AG08395 (cell line): Measurements from ENCODE around the gene RPTOR.

Source experiments
- DNase-seq: peaks from one replicate; pipeline ENCODE4 v3.0.0; 2012; ENCODE audit warnings: mixed read lengths, low spot score

Gene RPTOR

GRCh38 chr17:80916246-80916645 is 371.6 kb downstream of the RPTOR start:
- DNase-seq, result no peak

GRCh38 chr17:80917716-80918560 is 373.3 kb downstream of the RPTOR start:
- DNase-seq, result no peak

DNA sequence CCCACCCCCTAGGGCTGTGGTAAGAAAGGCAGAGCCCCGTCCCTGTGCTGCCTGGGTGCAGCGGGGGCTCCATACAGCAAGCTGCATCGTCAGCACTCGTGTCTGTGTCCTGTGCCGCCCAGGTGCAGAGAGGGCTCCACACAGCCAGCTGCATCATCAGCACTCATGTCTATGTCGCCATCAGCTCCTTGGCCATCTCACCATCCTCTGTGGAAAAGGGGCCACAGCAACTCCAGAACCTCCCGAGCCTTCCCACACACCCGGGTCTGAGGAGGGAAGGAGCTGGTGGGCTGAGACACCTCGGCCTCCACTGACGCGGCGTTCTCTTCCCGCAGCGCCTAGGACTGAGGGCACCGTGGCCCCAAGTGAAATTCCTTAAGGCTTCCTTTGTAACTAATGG is 374.1 kb downstream of the RPTOR start:
- no peak for DNase-seq

DNA sequence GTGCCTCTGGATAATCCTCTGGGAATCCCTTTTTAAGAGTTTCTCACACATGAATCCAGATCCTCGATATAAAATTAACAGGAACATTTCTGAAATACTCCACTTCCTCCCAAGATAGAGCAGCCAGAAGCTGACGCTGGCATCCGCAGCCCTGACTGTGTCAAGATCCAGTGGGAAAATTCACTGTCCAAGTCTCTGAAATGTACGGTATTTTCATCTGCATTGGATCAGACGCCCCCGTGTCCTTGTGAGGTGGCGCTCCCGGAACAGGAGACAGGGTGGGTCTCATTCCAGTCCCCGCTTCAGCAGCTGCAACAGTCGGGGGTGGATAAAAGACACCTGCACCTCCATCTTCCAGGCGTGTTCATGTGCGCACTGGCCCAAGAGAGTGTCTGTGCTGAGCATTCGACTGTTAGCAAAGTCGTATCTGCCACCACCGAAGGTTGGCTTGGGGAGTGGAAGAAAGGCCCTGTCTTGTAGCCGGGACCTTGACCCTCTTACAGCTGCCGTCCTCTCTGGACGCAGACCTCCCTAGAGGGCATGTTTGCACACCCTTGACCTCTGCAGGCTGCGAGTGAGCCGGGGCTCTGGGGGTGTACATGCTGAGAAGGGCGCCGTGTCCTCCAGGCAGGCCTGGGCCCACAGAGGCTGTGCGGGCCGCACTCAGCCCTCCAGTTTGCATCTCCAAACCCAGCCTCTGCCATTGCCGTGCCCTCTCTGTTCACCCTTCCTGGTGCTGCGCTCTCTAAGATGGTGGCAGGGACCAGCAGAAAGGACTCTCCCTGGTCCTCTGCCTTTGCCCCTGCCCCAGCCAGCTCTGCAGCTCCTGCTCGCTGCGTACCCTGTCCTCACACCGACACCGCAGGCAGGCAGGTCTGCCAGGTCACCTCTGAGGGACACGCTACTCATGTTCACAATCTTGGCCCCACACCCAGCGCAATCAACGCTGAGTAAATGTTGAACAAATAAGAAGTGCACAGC is 375.0 kb downstream of the RPTOR start:
- DNase-seq, result no peak

DNA sequence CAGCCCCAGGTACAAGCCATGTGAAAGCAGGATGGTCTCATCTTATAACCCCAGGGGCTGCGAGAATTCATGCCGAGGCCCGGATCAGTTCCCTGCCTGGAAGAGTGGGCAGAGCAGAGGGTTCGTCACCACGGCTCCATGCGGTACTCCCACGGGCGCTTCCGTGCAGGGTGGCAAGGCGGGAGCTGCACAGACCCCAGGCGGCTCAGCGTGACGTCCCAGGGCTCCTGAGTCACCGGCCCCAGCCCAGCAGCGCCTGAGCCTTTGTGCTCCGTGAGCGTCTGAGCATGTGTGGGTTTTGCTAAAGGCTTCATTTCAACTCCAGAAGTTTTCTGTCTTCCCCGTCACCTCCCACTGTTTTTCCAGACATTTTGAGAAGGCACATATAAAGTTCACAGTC is 375.8 kb downstream of the RPTOR start:
- DNase-seq, result no peak

DNA sequence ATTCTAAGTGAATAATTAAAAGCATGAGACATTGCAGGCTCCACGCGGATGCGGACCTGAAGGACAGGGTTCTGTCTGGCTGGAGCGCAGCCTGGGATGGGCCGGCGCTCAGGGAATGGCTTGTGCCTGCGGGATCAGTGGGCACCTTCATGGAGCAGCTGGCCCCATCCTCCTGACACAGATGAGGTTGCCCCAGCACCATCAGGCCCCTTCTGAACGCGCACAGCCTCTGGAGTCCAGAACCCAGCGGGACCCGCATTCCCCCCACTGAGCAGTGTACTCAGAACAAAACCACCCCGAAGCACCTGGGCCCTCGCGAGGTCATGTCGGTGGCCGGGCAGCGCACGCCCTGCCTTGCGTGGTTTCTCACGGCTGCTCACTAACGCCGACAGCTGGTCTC is 376.5 kb downstream of the RPTOR start:
- no peak for DNase-seq

GRCh38 chr17:80921741-80922579 is 377.3 kb downstream of the RPTOR start:
- no peak for DNase-seq

DNA sequence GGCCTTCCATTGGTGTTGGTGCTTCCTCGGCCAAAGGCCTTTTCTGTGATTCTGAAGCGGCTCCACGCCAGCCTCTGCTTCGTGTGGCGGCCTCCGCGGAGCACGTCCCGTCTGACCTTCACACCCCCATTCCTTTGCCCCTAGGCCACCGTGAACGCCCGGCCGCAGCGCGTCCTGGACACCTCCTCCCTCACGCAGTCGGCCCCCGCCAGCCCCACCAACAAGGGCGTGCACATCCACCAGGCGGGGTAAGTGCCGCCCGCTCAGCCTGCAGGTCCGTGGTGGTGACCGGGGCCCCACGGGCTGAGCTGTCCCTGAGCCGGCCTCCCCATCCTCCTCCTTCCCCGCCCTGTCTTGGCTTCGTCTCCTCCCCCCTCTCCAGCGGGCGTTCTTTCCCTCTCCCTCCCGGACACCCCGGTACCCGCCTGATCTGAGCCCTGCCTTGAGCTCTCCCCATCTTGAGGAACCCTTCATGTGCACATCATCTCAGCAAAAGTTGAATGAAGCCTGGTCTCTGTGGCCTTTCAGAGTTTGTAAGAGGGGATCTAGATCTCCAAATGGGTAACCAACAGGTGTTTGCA is 378.0 kb downstream of the RPTOR start:
- DNase-seq, result no peak

- no peak for DNase-seq
Observed at GRCh38 chr17:80923211-80924110, 378.8 kb downstream of the RPTOR start.

- no peak for DNase-seq
Observed at GRCh38 chr17:80924111-80924806, 379.6 kb downstream of the RPTOR start.

DNA sequence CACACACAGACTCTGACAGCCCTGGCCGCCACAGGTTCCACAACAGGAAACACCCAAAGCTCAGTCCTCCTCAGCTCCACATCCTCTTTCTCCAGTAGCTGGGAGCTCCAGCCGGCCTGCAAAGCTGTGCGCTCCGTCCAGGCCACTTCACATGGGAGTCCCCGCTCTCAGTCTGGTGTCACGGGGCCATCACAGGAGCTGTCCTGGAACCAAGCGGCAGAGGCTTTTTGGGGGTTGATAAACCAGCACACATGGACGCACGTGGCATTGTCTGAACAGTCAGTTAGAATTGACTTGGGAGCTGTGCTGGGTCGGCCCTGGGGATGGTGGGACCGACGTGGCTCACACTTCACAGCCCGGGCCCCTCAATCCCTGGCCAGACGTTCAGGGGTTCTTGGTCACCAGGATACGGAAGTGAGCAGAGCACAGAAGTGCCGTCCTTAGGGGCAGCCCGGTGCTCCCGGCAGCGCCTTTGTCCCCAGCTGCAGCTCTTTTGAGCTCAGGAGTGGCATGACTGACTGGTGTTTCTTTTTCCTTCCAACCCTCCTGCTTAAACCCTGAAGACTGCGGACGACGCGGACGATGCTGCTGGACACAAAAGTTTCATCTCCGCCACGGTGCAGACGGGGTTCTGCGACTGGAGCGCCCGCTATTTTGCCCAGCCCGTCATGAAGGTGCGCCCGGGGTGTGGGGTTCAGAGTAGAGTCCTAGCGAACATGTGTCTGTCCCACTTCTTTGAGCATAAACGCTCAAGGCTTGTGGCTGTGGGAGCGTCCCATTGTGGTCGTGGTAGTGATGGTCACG is 380.4 kb downstream of the RPTOR start:
- DNase-seq, result no peak

GRCh38 chr17:80925688-80926335 is 381.2 kb downstream of the RPTOR start:
- DNase-seq, result no peak

DNA sequence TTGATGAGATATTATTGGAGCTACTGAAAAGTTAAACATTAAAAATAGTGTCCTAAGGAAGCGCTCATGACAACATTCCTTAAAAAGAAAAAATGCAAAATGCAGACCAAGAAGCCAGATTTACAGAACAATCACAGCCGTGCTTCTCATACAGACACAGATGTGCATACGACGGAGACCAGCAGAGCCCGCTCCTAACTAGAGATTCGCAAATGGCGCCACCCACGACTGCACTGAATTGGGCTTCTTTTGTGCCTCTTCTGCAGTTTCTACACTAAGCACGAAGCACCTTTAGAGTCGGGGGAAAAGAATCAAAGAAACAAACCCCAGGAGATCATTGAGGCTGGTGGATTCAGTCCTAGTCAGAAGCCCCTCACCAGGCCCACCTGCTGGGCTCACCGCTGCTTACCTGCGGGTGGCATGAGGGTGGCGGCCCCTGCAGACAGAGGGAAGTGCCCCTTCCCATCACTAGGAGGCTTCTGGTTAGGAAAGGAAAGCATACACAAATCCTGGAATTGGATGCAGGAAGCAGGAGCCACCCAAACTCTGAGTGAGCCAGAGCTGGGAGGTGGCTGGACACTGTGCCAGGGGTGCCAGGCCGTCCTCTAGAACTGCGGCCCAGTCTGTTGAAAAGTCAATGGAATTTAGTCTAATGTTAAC is 382.1 kb downstream of the RPTOR start:
- no peak for DNase-seq

- DNase-seq, result peak; percentile 5
Observed at GRCh38 chr17:80927791-80928216, 383.2 kb downstream of the RPTOR start.

- no peak for DNase-seq
Observed at GRCh38 chr17:80929449-80929848, 384.8 kb downstream of the RPTOR start.

- DNase-seq, result no peak
Observed at GRCh38 chr17:80930335-80931279, 386.0 kb downstream of the RPTOR start.
